Osteocyte (in vitro differentiated cells): Measurements from ENCODE around the gene RASGRP1. TPM values are rescaled to one million over a fixed set of nuclear protein-coding genes. Genes with fewer than 3 reads are reported as not detected.

Experiments used
- DNase-seq: peaks from one replicate; pipeline ENCODE4 v3.0.0; 2021; ENCODE audit warnings: mixed read lengths; ENCODE audit not compliant: unreplicated experiment; ENCODE audit errors: extremely low spot score
- H3K27ac Mint-ChIP-seq: one replicate; pipeline ENCODE4 v1.8.0; 2021; ENCODE audit warnings: mild to moderate bottlenecking, mixed read lengths; ENCODE audit not compliant: unreplicated experiment
- H3K27me3 Mint-ChIP-seq: one replicate; pipeline ENCODE4 v1.8.0; 2021; ENCODE audit warnings: mixed read lengths; ENCODE audit not compliant: unreplicated experiment
- H3K36me3 Mint-ChIP-seq: one replicate; pipeline ENCODE4 v1.8.0; 2021; ENCODE audit warnings: mixed read lengths; ENCODE audit not compliant: unreplicated experiment
- H3K4me1 Mint-ChIP-seq: one replicate; pipeline ENCODE4 v1.8.0; 2021; ENCODE audit warnings: mixed read lengths; ENCODE audit not compliant: unreplicated experiment
- H3K4me3 Mint-ChIP-seq: one replicate; pipeline ENCODE4 v1.8.0; 2021; ENCODE audit warnings: mild to moderate bottlenecking, moderate library complexity, mixed read lengths; ENCODE audit not compliant: unreplicated experiment
- H3K9me3 Mint-ChIP-seq: one replicate; pipeline ENCODE4 v1.8.0; 2021; ENCODE audit warnings: mixed read lengths; ENCODE audit not compliant: unreplicated experiment
- total RNA-seq: library from RNA; stranded (reverse); gene quantifications from 2 replicates; pipeline ENCODE4 v1.2.1, GENCODE V29; 2021
- TF ChIP-seq, protein P1 (sequence below): fragments of 200-600 bp; sonication (generic); IDR thresholded peaks from 2 replicates; pipeline ENCODE4 v1.5.0; 2021; ENCODE audit warnings: antibody characterized with exemption, mild to moderate bottlenecking, moderate library complexity

RASGRP1 gene
- total RNA-seq, 1 donor from 2014 or later, result 0.11 TPM

DNA sequence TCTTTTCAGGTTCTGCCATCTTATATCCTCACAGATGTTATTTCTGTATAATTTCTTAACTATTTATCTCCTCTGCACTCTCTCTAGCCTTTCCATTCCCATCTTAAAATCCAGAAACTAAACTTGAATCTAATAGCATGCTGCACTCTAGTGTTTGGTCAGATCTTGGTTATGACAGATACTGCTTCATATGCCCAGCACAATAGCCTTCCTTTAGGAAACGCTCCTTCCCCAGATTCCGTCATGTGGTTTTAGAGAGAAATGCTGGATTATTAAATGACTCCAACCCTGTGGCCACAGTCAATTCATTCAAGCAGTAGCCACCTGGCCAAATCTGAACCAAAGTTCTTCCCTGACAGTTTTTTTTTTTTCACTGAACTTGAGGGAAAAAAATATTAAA, 19.4 kb downstream of the RASGRP1 start:
- no peak for DNase-seq
- peaks cover 6% of the 10 kb centered on the region for H3K27me3 Mint-ChIP-seq
- no peaks in the 10 kb centered on the region for H3K9me3 Mint-ChIP-seq
- no peaks in the 10 kb centered on the region for H3K36me3 Mint-ChIP-seq
- no peak overlapping the region for H3K27ac Mint-ChIP-seq
- H3K4me3 Mint-ChIP-seq, result no peak overlapping the region
- H3K4me1 Mint-ChIP-seq, result no peaks in the 10 kb centered on the region
- TF ChIP-seq, protein P1, sequence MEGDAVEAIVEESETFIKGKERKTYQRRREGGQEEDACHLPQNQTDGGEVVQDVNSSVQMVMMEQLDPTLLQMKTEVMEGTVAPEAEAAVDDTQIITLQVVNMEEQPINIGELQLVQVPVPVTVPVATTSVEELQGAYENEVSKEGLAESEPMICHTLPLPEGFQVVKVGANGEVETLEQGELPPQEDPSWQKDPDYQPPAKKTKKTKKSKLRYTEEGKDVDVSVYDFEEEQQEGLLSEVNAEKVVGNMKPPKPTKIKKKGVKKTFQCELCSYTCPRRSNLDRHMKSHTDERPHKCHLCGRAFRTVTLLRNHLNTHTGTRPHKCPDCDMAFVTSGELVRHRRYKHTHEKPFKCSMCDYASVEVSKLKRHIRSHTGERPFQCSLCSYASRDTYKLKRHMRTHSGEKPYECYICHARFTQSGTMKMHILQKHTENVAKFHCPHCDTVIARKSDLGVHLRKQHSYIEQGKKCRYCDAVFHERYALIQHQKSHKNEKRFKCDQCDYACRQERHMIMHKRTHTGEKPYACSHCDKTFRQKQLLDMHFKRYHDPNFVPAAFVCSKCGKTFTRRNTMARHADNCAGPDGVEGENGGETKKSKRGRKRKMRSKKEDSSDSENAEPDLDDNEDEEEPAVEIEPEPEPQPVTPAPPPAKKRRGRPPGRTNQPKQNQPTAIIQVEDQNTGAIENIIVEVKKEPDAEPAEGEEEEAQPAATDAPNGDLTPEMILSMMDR, result no peak

- no peaks in the 10 kb centered on the region for H3K9me3 Mint-ChIP-seq
- H3K27ac Mint-ChIP-seq, result no peak overlapping the region
- TF ChIP-seq, protein P1, result no peak
- H3K27me3 Mint-ChIP-seq, result no peaks in the 10 kb centered on the region
- peaks cover 1% of the 10 kb centered on the region for H3K4me1 Mint-ChIP-seq
- no peak overlapping the region for H3K4me3 Mint-ChIP-seq
- DNase-seq, result no peak
- no peaks in the 10 kb centered on the region for H3K36me3 Mint-ChIP-seq
Measured at GRCh38 chr15:38541026-38541425, 23.6 kb downstream of the RASGRP1 start.

DNA sequence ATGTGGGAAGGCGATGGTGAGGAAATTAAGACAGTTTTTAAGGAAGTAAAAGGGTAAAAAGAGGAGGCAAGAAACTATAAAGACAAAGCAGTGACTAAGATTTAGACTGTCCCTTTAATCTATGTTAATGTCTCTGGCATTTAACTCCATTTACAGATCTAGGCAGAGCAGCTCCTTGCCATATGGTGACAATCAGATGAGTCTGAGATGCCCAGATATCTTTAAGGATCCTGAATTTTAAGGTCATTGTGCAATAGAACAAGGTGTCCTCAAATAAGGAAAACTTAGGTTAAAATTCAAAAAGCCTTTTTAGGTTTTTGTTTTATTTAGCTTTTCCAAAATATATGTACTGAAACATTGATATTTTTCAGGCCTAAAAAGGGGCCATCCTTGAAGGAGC, 24.1 kb downstream of the RASGRP1 start:
- Mint-ChIP-seq H3K4me3 (no peak overlapping the region), H3K27me3 (no peaks in the 10 kb centered on the region), H3K36me3 (no peaks in the 10 kb centered on the region), H3K4me1 (peaks cover 2% of the 10 kb centered on the region), H3K9me3 (no peaks in the 10 kb centered on the region), H3K27ac (no peak overlapping the region)
- no peak for DNase-seq
- TF ChIP-seq, protein P1, result no peak

DNA sequence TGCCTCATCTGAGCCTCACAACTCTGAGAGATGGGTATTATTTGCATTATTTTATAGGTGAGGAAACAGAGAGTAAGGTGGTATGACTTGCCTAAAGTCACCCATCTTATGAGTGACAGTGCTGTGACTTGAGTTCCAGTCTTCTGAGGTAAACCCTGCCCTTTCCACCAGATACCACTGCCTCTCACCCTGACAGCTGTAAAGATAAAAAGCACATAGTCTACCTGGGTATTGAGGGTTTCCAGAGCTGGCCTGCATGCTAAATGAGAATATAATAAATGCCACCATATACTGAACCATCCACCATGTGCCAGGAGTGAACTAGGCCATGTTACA, 25.6 kb downstream of the RASGRP1 start:
- H3K4me3 Mint-ChIP-seq, result no peak overlapping the region
- H3K36me3 Mint-ChIP-seq, result no peaks in the 10 kb centered on the region
- no peak for DNase-seq
- TF ChIP-seq, protein P1, result no peak
- peaks cover 2% of the 10 kb centered on the region for H3K4me1 Mint-ChIP-seq
- H3K9me3 Mint-ChIP-seq, result no peaks in the 10 kb centered on the region
- no peaks in the 10 kb centered on the region for H3K27me3 Mint-ChIP-seq
- H3K27ac Mint-ChIP-seq, result no peak overlapping the region

- Mint-ChIP-seq H3K4me1 (peaks cover 2% of the 10 kb centered on the region), H3K27ac (no peak overlapping the region), H3K4me3 (no peak overlapping the region), H3K9me3 (no peaks in the 10 kb centered on the region), H3K36me3 (no peaks in the 10 kb centered on the region), H3K27me3 (no peaks in the 10 kb centered on the region)
- TF ChIP-seq, protein P1, result no peak
- DNase-seq, result no peak
Measured at GRCh38 chr15:38538328-38539007, 26.1 kb downstream of the RASGRP1 start.
